Astrocyte of the spinal cord (primary cell): ENCODE results near the gene COL5A1.

Experiments used
- DNase-seq: peaks from one replicate; pipeline ENCODE4 v3.0.0; 2011; ENCODE audit warnings: low read depth, low spot score
- H3K4me3 ChIP-seq: 2 replicates; pipeline ENCODE4 v1.5.1; 2011; ENCODE audit warnings: low read depth, mild to moderate bottlenecking, low read length, moderate library complexity
- CTCF ChIP-seq: IDR thresholded peaks from 2 replicates; pipeline ENCODE4 v1.5.1; 2012; ENCODE audit warnings: low read depth, mild to moderate bottlenecking, low read length, inconsistent platforms
- in situ Hi-C: cut with HindIII; loops from 2 replicates; pipeline ENCODE4 v1.10.0; 2017; ENCODE audit warnings: low sequenced_read_pairs

COL5A1 gene

DNA sequence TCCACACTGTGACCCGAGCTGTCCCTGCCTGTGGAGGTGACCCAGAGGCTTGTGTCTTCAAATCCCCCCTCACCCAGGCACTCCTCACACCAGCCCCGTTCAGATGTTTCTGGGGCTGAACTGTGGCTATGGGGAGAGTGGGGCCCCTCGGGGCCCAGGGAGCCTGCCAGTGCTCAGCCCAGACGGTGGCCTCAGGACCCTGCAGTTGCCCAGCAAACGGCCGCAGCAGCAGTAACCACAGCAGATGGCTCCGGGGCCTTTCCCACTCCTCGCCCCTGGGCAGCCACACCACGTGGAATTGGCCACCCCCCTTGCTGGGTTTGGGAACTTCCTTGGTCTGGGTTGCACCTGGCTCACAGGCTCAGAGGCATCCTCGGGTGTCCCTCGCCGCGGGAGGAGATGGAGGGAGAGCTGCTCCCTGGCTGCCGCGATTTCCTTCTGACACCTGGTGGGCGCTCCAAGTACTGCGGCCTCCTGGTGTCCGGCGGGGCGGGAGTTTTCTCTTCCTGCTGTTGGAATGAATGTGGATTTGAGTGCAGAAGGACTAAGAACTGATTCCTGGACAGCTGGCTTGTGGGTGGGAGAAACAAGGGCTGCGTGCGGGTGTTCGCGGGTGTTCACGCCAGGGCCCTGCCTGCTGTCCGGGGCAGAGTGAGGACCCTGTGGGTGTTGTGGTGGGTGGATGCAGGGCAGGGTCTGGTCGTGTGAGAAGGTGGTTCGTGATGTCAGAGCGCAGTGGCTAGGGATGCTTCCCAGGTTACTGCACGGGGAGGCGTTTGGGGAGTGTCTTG, 97.5 kb downstream of the COL5A1 start:
- in situ Hi-C loops = no loop called here
- peak; percentile 86 for TF ChIP-seq CTCF
- peak; percentile 49 for DNase-seq
- H3K4me3 ChIP-seq = no peak overlapping the region

- in situ Hi-C loops = no loop called here
- DNase-seq = no peak
- no peak for TF ChIP-seq CTCF
- H3K4me3 ChIP-seq = no peak overlapping the region
These were observed 98.0 kb downstream of the COL5A1 start for GRCh38 chr9:134739660-134739968.

DNA sequence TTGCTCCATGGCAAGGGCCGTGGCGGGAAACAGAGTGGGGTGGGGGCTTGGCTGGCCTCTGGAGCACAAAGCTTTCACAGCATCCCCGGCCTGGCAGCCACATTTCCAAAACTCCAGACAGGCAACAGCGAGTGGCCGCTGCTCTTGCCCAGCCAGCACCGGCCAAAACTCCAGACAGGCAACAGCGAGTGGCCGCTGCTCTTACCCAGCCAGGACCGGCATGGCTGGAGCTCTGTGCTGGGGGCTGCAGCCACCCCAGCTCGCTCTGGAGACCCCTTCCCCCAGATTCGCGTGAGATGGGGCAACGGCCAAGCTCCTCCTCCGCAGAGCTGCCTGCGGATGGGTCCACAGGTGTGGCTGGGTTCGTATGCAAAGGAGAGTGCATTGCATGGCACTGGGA, 98.5 kb downstream of the COL5A1 start:
- in situ Hi-C loops = no loop called here
- H3K4me3 ChIP-seq = no peak overlapping the region
- no peak for DNase-seq
- no peak for TF ChIP-seq CTCF

DNA sequence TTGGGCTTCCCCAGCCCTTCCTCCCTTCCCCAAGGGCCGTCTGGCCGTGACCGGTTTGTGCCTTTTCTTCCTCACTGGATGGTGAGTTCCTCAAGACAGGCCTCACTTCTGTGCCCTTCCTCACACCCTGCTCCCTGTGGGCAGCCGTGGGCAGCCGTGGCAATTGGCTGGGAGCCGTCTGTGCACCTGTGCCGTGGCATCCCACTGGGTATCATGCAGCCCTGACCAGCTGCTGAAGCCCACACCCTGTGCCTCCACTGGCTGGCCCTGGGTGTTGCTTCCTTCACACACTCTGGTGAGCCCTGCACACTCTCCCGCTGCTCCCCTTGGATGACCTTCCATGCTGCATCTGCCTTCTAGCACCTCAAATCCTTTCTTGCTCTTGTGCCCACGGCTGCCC, 100.2 kb downstream of the COL5A1 start:
- no peak for TF ChIP-seq CTCF
- DNase-seq = no peak
- no peak overlapping the region for H3K4me3 ChIP-seq
- in situ Hi-C loops = no loop called here

GRCh38 chr9:134742822-134743535, 101.4 kb downstream of the COL5A1 start:
- H3K4me3 ChIP-seq = no peak overlapping the region
- in situ Hi-C loops = no loop called here
- DNase-seq = no peak
- no peak for TF ChIP-seq CTCF

GRCh38 chr9:134743853-134744252, 102.2 kb downstream of the COL5A1 start:
- in situ Hi-C loops = no loop called here
- no peak overlapping the region for H3K4me3 ChIP-seq
- no peak for DNase-seq
- TF ChIP-seq CTCF = no peak
